Choroid plexus epithelial cell (primary cell): ENCODE data around the gene AP4B1.

Source experiments
- DNase-seq: peaks from one replicate; pipeline ENCODE4 v3.0.0-alpha.2; 2010; ENCODE audit warnings: low read depth
- H3K4me3 ChIP-seq: 2 replicates; pipeline ENCODE4 v1.5.1; 2011; ENCODE audit warnings: low read depth, mild to moderate bottlenecking, control low read depth, low read length, moderate library complexity
- CTCF ChIP-seq: conservative IDR thresholded peaks from 2 replicates; pipeline ENCODE4 v1.5.1; 2011; ENCODE audit warnings: low read depth, mild to moderate bottlenecking, control low read depth, inconsistent platforms, low read length, moderate library complexity

Gene AP4B1

DNA sequence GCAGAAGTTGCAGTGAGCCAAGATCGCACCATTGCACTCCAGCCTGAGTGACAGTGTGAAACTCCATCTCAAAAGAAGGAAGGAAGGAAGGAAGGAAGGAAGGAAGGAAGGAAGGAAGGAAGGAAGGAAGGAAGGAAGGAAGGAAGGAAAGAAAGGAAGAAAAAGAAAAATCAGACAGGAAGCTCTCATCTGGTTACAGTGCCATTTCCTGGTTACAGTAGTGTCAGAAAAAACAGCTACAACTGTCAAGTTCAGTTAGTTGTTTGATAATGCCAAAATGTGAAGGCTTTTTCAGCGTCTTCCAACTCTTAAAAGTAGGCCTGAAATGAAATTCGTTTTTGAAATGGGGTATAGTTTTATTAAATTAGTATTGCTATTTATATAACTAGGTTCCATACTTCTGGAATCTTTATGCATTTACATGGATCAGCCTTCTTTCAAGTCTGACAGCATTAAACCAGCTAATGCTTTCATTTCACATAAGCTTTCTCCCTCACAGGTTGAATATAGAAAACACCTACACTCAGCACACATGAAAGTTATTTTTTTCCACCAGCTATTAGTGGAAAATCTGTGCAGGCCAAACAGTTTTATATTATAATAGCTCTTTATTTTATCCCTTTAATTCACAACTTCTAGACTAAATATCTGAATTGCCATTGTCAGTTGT lies 54.3 kb downstream of the AP4B1 start:
- TF ChIP-seq CTCF, result no peak
- H3K4me3 ChIP-seq, result no peak overlapping the region
- no peak for DNase-seq

DNA sequence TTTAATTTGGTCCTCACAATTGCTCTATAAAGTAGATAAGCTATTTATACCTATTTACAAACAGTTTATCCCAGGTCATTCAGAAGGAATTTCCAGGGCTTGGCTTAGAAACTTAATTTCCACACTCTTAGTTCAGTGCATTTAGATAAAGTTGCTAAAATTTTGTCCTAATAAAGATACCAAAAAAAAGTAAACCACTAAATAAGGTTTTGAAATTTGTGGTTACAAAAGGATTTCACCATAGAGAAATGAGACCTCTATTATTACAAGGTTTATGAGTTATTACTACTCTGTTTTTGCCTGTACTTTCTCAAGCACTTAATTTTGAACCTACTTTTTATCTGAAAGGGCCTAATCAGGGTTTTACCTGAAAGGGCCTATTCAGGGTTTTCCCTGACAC lies 55.5 kb downstream of the AP4B1 start:
- no peak overlapping the region for H3K4me3 ChIP-seq
- TF ChIP-seq CTCF, result no peak
- DNase-seq, result no peak

- no peak for DNase-seq
- TF ChIP-seq CTCF, result no peak
- H3K4me3 ChIP-seq, result no peak overlapping the region
Measured at GRCh38 chr1:113846391-113847035, 58.1 kb downstream of the AP4B1 start.
